ENCODE data around the gene VAC14.

DNA sequence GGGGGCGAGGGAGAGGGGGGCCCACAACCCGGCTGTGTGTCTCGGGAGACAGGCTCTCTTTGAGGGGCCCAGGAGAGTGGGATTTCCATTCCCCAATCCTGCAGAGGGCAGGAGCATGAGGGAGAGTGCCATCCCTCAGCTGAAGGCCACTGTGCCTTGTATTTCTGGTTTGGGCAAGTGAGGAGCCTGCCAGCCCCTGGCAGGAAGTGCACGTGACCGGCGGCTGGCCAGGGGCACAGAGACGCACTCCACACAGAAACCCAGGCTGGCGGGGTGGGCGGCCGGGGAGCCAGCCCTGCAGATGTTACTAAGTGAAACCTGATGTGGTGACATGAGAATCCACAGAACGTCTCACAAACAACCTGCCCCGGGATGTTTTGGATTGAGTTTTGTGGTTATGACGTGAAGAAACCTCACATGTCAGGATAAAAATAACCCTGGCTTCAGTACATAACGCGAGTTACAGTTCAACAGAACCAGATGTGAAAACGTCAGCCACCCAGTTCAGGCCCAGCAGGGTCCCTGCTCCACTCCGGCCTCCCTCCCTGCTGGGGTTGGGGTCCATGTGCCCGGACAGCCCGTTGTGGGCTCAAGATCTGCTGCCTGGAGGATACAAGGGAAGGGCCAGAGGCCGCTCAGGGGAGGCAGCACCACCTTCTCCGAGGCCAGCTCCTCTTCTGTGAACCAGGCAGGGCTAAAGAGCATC, 63.4 kb downstream of the VAC14 start:
- TF ChIP-seq, protein P1, sequence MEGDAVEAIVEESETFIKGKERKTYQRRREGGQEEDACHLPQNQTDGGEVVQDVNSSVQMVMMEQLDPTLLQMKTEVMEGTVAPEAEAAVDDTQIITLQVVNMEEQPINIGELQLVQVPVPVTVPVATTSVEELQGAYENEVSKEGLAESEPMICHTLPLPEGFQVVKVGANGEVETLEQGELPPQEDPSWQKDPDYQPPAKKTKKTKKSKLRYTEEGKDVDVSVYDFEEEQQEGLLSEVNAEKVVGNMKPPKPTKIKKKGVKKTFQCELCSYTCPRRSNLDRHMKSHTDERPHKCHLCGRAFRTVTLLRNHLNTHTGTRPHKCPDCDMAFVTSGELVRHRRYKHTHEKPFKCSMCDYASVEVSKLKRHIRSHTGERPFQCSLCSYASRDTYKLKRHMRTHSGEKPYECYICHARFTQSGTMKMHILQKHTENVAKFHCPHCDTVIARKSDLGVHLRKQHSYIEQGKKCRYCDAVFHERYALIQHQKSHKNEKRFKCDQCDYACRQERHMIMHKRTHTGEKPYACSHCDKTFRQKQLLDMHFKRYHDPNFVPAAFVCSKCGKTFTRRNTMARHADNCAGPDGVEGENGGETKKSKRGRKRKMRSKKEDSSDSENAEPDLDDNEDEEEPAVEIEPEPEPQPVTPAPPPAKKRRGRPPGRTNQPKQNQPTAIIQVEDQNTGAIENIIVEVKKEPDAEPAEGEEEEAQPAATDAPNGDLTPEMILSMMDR (IDR thresholded peaks at IDR 0.05), result no peak
- TF ChIP-seq RFX5 (IDR thresholded peaks at IDR 0.05), result no peak

All from A549 (cell line).